ENCODE measurements around the gene FCGR3A. TPM values are rescaled to one million over a fixed set of nuclear protein-coding genes. Genes with fewer than 3 reads are reported as not detected.
"Not testable (repeated sequence)": the region's sequence is repeated elsewhere in the genome, so short reads cannot be mapped to it uniquely, and the experiment has no call there.

FCGR3A gene
- polyA plus RNA-seq, 3 donors, result 35.9 to 138 (median 131) TPM

- peak in 1 of 3 donors; percentile 20 for DNase-seq
- H3K9me3 ChIP-seq (replicated peaks in 1 of 2; ENCODE audit: control insufficient read depth in 1 of 2, insufficient read depth in 1 of 2, low read length in 2 of 2); H3K9ac ChIP-seq (ENCODE audit: insufficient read depth, low read length, poor library complexity, severe bottlenecking); H3K9me3 Mint-ChIP-seq; H3K27me3 Mint-ChIP-seq (ENCODE audit: low read depth in 3 of 3); H3K27me3 ChIP-seq (ENCODE audit: control insufficient read depth in 2 of 2, insufficient read depth in 2 of 2, low read length in 2 of 2); intact Hi-C loops (cut with micrococcal nuclease); H4K20me1 ChIP-seq (ENCODE audit: insufficient read depth, low read length); H3K36me3 ChIP-seq (replicated peaks in 1 of 2; ENCODE audit: control insufficient read depth in 1 of 2, insufficient read depth in 2 of 2, low read length in 2 of 2); H2AFZ ChIP-seq (ENCODE audit: insufficient read depth, low read depth, low read length, poor library complexity, severe bottlenecking); H3K79me2 ChIP-seq (ENCODE audit: insufficient read depth, low read length): not testable (repeated sequence)
- Mint-ChIP-seq H3K4me1 (peaks cover 61% of the 10 kb centered on the region), H3K27ac (peak overlapping the region; percentile 35 to 95 (median 88)), H3K4me3 (peak overlapping the region; percentile 89 to 91), H3K36me3 (peaks cover 9 to 15% of the 10 kb centered on the region in 2 donors)
- H3K4me1 ChIP-seq (ENCODE audit: control insufficient read depth in 1 of 2, insufficient read depth in 2 of 2, low read length in 2 of 2), result peaks cover 63 to 68% of the 10 kb centered on the region in 2 donors
- peak overlapping the region; percentile 76 to 91 for H3K27ac ChIP-seq (ENCODE audit: low read depth in 1 of 2, low read length in 2 of 2)
- WGBS (ENCODE audit: insufficient coverage), result 16% methylated on average over 6 of the region's 19 CpGs
- peak overlapping the region; percentile 69 to 84 (median 83) for H3K4me3 ChIP-seq (replicated peaks in 1 of 3; ENCODE audit: low read depth in 2 of 3, low read length in 3 of 3)
- H3K4me2 ChIP-seq (replicated peaks; ENCODE audit: extremely low read depth, low read length, poor library complexity, severe bottlenecking), result peak overlapping the region; percentile 69
Observed at GRCh38 chr1:161529463-161530104, 20.0 kb downstream of the FCGR3A start.

DNA sequence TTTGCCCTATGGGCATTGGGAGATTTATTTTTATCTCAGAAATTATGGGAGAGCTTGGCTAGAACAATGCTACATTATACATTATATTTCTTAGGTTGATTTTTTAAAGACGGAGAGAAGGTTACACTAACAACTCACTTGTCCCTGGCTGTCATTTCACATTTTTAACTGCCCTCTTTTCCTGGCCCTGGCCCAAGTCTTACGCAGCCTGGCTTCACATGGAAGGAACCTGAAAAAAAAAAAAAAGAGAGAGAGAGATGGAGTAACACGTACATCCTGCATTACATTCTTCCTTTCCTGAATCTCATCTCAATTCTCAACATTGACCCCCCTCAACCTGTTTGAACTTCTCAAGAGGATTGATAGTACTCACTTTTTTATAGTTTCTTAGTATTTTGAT lies 21.1 kb downstream of the FCGR3A start:
- peak overlapping the region in 1 of 2 donors; percentile 67 for H3K4me3 Mint-ChIP-seq
- H3K4me2 ChIP-seq (replicated peaks; ENCODE audit: extremely low read depth, low read length, poor library complexity, severe bottlenecking); H3K27me3 ChIP-seq (ENCODE audit: control insufficient read depth in 2 of 2, insufficient read depth in 2 of 2, low read length in 2 of 2); H3K9ac ChIP-seq (ENCODE audit: insufficient read depth, low read length, poor library complexity, severe bottlenecking); H2AFZ ChIP-seq (ENCODE audit: insufficient read depth, low read depth, low read length, poor library complexity, severe bottlenecking); H3K79me2 ChIP-seq (ENCODE audit: insufficient read depth, low read length); H3K4me3 ChIP-seq (replicated peaks in 1 of 3; ENCODE audit: low read depth in 2 of 3, low read length in 3 of 3); H3K36me3 ChIP-seq (replicated peaks in 1 of 2; ENCODE audit: control insufficient read depth in 1 of 2, insufficient read depth in 2 of 2, low read length in 2 of 2); H4K20me1 ChIP-seq (ENCODE audit: insufficient read depth, low read length); H3K9me3 ChIP-seq (replicated peaks in 1 of 2; ENCODE audit: control insufficient read depth in 1 of 2, insufficient read depth in 1 of 2, low read length in 2 of 2); intact Hi-C loops (cut with micrococcal nuclease); H3K27me3 Mint-ChIP-seq (ENCODE audit: low read depth in 3 of 3); H3K9me3 Mint-ChIP-seq: not testable (repeated sequence)
- DNase-seq, result peak in 2 of 3 donors; percentile 59 to 60
- H3K4me1 Mint-ChIP-seq, result peaks cover 60% of the 10 kb centered on the region
- H3K36me3 Mint-ChIP-seq, result peaks cover 11 to 17% of the 10 kb centered on the region in 2 donors
- peak overlapping the region in 1 of 2 donors; percentile 26 for H3K27ac ChIP-seq (ENCODE audit: low read depth in 1 of 2, low read length in 2 of 2)
- peaks cover 63 to 71% of the 10 kb centered on the region in 2 donors for H3K4me1 ChIP-seq (ENCODE audit: control insufficient read depth in 1 of 2, insufficient read depth in 2 of 2, low read length in 2 of 2)
- H3K27ac Mint-ChIP-seq, result peak overlapping the region in 6 of 7 donors; percentile 81 to 88 (median 88)
- WGBS (ENCODE audit: insufficient coverage), result no CpG with 5 or more reads among the region's 3 CpGs

DNA sequence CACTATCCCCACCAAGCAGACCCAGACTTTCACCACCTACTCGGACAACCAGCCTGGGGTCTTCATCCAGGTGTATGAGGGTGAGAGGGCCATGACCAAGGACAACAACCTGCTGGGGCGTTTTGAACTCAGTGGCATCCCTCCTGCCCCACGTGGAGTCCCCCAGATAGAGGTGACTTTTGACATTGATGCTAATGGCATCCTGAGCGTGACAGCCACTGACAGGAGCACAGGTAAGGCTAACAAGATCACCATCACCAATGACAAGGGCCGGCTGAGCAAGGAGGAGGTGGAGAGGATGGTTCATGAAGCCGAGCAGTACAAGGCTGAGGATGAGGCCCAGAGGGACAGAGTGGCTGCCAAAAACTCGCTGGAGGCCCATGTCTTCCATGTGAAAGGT lies 23.7 kb downstream of the FCGR3A start:
- peak overlapping the region; percentile 42 for H3K4me2 ChIP-seq (replicated peaks; ENCODE audit: extremely low read depth, low read length, poor library complexity, severe bottlenecking)
- H3K27ac ChIP-seq (ENCODE audit: low read depth in 1 of 2, low read length in 2 of 2); H3K9me3 ChIP-seq (replicated peaks in 1 of 2; ENCODE audit: control insufficient read depth in 1 of 2, insufficient read depth in 1 of 2, low read length in 2 of 2); H3K27me3 Mint-ChIP-seq (ENCODE audit: low read depth in 3 of 3); H3K9ac ChIP-seq (ENCODE audit: insufficient read depth, low read length, poor library complexity, severe bottlenecking); intact Hi-C loops (cut with micrococcal nuclease); H3K9me3 Mint-ChIP-seq; DNase-seq; H2AFZ ChIP-seq (ENCODE audit: insufficient read depth, low read depth, low read length, poor library complexity, severe bottlenecking); H3K27me3 ChIP-seq (ENCODE audit: control insufficient read depth in 2 of 2, insufficient read depth in 2 of 2, low read length in 2 of 2); H3K79me2 ChIP-seq (ENCODE audit: insufficient read depth, low read length): not testable (repeated sequence)
- peak overlapping the region; percentile 4 to 90 (median 68) for H3K4me3 ChIP-seq (replicated peaks in 1 of 3; ENCODE audit: low read depth in 2 of 3, low read length in 3 of 3)
- Mint-ChIP-seq H3K27ac (peak overlapping the region in 2 of 7 donors; percentile 17 to 87), H3K36me3 (peaks cover 35 to 44% of the 10 kb centered on the region in 2 donors), H3K4me3 (peak overlapping the region; percentile 65 to 79), H3K4me1 (peaks cover 57% of the 10 kb centered on the region)
- H3K4me1 ChIP-seq (ENCODE audit: control insufficient read depth in 1 of 2, insufficient read depth in 2 of 2, low read length in 2 of 2), result peaks cover 39 to 54% of the 10 kb centered on the region in 2 donors
- WGBS (ENCODE audit: insufficient coverage), result 84% methylated on average over 4 of the region's 7 CpGs
- H4K20me1 ChIP-seq (ENCODE audit: insufficient read depth, low read length), result peaks cover 10% of the 10 kb centered on the region
- H3K36me3 ChIP-seq (replicated peaks in 1 of 2; ENCODE audit: control insufficient read depth in 1 of 2, insufficient read depth in 2 of 2, low read length in 2 of 2), result peaks cover 18 to 24% of the 10 kb centered on the region in 2 donors

GRCh38 chr1:161525321-161525720 lies 24.3 kb downstream of the FCGR3A start:
- H3K9me3 Mint-ChIP-seq; H3K27me3 ChIP-seq (ENCODE audit: control insufficient read depth in 2 of 2, insufficient read depth in 2 of 2, low read length in 2 of 2); H3K27me3 Mint-ChIP-seq (ENCODE audit: low read depth in 3 of 3); H3K9me3 ChIP-seq (replicated peaks in 1 of 2; ENCODE audit: control insufficient read depth in 1 of 2, insufficient read depth in 1 of 2, low read length in 2 of 2); H3K79me2 ChIP-seq (ENCODE audit: insufficient read depth, low read length); intact Hi-C loops (cut with micrococcal nuclease); H3K9ac ChIP-seq (ENCODE audit: insufficient read depth, low read length, poor library complexity, severe bottlenecking): not testable (repeated sequence)
- peaks cover 40 to 50% of the 10 kb centered on the region in 2 donors for H3K36me3 Mint-ChIP-seq
- peak overlapping the region; percentile 86 to 90 for H3K4me3 Mint-ChIP-seq
- Histone ChIP-seq H3K4me1 (ENCODE audit: control insufficient read depth in 1 of 2, insufficient read depth in 2 of 2, low read length in 2 of 2) (peaks cover 35 to 49% of the 10 kb centered on the region in 2 donors), H3K4me2 (replicated peaks; ENCODE audit: extremely low read depth, low read length, poor library complexity, severe bottlenecking) (peak overlapping the region; percentile 55), H2AFZ (ENCODE audit: insufficient read depth, low read depth, low read length, poor library complexity, severe bottlenecking) (peak overlapping the region; percentile 56), H3K36me3 (replicated peaks in 1 of 2; ENCODE audit: control insufficient read depth in 1 of 2, insufficient read depth in 2 of 2, low read length in 2 of 2) (peaks cover 21 to 30% of the 10 kb centered on the region in 2 donors), H4K20me1 (ENCODE audit: insufficient read depth, low read length) (peaks cover 10% of the 10 kb centered on the region), H3K27ac (ENCODE audit: low read depth in 1 of 2, low read length in 2 of 2) (peak overlapping the region; percentile 23 to 53), H3K4me3 (replicated peaks in 1 of 3; ENCODE audit: low read depth in 2 of 3, low read length in 3 of 3) (peak overlapping the region; percentile 61 to 90 (median 68))
- WGBS (ENCODE audit: insufficient coverage), result 20% methylated on average over 14 of the region's 23 CpGs
- peak; percentile 44 to 67 (median 56) for DNase-seq
- peaks cover 60% of the 10 kb centered on the region for H3K4me1 Mint-ChIP-seq
- H3K27ac Mint-ChIP-seq, result peak overlapping the region in 6 of 7 donors; percentile 46 to 87 (median 78)

All from CD14-positive monocyte (primary cell).